GM15510 (cell line): ENCODE data around the gene JMJD8.

Experiments used
- POLR2A ChIP-seq: IDR thresholded peaks from 3 replicates; pipeline ENCODE4 v1.6.1; 2011; ENCODE audit warnings: borderline replicate concordance; ENCODE audit not compliant: insufficient read length; ENCODE audit errors: extremely low read depth

The JMJD8 gene

DNA sequence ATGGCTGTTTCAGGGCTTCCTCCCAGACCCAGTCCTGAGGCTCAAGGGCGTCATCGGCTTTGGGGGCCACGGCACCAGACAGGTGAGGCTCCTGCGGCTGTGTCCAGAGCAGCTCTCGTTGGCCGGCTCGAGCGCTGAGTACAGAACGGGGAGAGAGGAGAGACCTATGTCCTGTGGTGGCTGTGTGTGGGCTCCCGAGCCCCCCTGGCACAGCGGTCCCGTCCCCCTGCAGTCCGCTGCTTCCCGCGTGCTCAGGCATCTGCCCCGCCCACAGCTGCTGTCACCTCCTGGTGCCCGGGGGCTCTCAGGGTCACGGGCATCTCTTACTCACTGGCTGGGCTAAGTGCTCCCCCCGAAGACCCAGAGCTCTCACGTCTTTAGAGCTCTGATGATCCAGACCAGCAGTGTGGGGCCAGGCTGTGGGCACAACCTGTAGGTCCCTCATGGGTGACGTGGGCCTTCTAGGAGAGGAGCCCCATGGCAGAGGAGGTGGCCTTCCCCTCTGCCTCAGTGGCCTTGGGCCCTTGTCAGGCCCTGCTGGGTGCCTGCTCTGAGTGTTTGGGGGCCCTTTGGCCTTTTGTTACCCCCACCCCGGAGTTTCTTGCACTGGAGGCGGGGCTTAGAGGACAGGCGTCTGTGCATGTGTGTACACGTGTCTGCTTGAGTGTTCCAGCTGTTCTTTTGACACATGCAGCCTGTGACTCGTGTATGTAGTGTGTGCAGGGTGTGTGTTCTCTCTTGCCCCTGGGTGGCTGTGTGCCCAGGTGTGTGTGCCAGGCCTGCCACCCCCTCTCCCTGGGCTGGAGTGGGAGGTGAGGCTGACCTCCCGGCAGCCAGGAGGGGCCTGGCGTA lies 31.5 kb downstream of the JMJD8 start:
- no peak for TF ChIP-seq POLR2A

DNA sequence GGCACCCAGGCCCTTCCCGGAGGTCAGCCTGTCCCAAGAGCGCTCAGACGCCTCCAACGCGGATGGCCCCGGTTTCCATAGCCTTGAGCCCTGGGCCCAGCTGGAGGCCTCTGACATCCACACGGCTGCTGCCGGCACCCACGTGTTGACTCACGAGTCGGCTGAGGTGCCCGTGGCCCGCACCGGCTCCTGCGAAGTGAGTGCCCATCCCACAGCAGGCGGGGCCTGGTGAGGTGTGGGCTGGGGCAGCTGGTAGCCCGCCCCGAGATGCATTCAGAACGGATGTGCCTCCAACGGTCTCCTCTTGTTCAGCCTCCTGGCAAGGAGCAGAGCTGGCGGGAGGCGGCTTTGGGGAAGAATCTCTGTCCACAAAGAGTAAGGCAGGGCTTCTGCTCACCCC lies 32.3 kb downstream of the JMJD8 start:
- TF ChIP-seq POLR2A, result no peak

DNA sequence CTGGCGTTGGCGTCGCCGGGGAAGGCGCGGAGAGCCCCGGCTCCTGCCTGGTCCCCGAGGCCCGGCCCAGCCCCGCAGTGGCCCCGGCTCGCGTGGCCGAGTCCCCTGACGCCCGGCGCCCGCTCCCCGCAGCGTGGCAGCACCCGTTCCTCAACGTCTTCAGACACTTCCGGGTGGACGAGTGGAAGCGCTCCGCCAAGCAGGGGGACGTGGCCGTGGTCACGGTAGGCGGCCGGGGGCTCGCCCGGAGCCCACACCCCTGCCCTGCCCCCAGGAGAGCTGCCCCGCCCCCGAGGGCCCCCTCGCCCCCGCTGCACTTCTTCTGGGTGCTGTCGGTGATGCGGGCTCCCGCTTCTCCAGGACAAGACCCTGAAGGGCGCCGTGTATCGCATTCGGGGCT lies 34.5 kb downstream of the JMJD8 start:
- no peak for TF ChIP-seq POLR2A

DNA sequence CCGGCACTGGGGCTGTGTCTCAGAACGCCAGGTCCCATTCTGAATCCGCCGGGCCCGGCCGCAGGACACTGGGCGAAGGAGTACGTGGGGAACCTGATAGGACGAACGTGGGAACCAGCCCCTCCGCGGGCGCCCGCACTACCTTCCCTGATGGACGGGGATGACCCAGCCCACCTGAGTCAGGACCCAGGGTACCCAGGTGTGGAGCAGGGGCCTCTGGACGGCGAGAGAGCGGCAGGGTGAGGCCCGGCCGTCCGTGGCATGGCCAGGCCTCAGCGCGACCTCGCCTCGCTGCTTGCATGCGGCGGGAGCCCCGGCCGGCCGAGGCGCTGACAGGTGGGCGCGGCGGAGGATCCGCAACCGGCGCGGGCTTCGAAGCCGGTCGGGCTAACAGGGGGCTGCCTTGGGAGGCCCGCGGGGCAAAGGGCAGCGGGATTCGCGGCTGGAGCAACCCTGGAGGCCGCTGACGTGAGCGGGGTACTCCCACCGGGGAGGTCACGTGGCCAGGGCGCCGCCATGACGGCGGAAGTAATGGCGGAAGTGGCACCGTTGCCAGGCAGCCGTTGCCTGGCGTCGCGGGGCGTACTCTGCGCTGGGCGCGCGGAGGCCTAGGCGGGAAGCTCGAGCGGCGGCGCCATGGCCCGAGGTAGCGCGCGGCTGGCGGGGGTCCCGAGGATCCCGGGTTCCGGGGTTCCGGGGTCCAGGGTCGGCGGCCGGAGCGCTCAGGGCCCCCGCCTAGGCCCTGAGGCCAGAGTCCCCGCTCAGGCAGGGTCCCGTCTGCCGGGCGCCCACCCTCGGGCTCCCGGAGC lies 35.1 kb downstream of the JMJD8 start, which contains the start of gene WDR90:
WDR90 (plus strand) TSS at position 585 of the 809 bp plus-strand sequence; CDS start at position 637, 52 bp downstream.
- TF ChIP-seq POLR2A, result peak; percentile 63

DNA sequence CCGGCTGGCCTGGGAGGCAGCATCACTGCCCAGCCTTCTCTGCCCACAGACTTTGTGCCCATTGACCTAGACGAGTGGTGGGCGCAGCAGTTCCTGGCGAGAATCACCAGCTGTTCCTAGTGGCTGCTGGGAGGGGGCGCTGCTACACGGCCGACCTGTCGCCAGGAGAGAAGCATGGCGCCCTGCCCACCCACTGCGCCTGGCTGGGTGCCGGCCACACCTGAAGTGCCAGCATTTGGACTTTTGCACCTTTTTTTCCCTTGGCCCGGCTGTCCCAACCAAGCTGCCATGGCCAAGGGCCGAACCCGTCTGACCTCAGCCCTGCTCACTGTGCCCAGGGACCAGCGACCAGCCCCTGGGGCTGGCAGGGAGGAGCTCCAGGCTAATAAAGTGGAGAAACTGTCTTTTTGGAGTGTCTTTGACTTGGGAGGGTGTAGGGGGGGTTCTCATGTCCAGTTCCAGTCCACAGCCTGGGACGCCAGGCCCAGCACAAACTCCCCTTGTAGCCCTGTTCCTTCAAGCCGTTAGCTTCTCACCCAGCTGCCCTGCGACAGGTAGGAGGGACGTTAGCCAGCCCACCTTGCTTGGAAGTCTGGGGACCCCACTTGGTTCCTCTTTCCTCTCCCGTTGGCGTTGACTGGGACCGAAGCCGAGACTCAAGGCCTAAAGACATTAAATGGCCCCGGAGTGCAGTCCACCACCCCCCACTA lies 35.9 kb downstream of the JMJD8 start:
- TF ChIP-seq POLR2A, result peak; percentile 13

DNA sequence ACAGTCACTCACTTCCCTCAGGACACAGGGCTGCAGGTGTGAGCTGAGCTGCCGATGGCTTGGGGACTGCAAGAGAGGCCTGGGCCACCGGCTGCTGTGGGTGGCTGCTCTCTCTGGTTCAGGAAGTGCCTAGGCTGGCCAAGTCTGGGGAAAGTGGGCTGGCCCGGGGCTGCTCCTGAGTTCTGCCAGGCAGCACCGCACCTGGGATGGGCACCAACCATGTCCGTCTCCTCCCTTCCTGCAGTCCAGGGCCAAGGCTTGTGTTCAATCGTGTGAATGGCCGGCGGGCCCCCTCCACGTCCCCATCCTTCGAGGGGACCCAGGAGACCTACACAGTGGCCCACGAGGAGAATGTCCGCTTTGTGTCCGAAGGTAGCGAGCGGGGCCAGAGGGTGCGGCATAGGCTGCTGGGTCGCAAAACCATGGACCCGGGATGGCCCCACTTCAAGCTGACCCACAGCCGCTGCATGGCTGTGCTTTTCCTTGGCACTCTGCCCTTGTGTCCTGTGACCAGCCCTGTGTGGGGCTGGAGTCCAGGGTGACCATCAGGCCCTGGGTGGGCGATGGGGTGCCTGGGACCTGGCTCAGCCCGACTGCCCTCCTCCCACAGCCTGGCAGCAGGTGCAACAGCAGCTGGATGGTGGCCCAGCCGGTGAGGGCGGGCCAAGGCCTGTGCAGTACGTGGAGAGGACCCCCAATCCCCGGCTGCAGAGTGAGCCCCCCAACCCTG lies 36.8 kb downstream of the JMJD8 start:
- peak; percentile 13 for TF ChIP-seq POLR2A

DNA sequence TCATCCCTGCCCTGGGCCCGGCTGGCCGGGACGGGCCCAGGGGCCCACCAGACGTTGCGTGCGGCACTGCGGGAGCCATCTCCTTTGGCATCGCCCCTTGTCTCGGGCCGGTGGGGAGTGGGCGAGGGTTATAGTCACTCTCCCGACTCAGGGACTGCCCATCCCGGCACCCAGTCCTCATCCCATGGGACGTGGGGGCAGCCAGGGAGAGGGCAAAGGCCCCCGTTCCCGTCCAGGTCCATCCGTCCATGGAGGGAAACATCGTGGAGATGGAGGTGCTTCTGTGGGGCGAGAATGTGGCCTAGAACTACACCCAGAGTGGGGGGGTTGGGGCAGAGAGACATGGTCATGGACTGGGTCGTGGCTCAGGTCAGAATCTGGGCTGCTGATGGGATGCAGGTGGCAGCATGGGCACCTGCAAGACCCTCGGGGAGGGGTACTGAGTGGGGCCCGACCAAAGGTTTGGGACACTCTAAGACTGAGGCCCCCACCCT lies 37.4 kb downstream of the JMJD8 start:
- no peak for TF ChIP-seq POLR2A

DNA sequence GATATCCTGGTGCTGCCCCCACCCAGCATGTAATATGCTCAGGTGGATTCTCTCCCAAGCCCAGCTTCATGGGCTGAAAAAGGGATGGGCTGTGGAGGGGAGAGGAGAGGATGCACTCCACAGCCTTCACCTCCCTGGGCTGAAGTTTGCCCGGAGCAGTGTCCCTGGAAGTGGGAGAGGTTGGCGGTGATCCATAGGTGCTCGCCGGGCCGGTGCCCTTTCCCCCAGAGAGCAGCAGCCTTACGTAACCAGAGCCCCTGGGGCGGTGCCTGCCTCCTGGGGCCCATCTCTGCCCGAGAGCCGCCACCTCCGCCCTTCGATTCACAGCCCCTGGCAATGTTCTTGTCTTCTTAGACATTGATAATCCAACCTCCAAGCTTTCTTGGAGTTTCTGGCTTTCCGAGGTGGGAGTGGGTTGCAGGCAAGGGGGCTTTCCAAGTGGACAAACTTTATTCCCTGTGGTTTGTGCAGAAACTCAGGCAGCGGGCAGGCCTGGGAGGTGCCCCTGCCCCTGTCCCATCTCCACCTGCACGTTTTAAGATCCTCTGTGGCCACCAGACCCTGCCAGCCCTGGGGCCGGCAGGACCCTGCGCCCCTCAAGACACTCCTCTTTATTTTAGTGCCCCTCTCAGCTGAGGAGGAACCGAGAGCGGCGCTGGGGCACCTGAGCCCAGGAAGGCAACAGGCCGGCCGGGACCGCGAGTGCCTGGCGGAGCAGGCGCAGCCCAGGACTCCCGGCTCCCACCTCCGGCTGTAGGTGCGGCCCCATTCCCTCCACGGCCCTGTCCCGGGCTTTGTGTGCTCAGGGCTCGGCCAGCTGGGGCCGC lies 38.1 kb downstream of the JMJD8 start:
- no peak for TF ChIP-seq POLR2A

DNA sequence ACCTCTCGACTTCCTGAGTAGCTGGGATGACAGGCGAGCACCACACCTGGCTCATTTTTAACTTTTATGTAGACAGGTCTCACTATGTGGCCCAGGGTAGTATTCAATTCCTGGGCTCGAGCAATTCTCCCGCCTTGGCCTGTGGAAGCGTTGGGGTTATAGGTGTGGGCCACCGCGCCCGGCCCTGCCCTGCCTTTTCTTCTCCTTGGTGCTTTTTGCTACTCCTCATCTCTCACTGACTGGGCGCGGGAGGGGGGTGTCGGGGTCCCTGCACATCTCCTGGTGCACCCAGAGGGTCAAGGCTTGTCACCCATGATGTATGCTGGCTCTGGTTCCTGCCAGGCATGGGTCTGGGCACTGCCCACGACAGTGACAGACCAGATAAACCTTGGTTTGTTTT lies 39.6 kb downstream of the JMJD8 start:
- TF ChIP-seq POLR2A, result no peak

DNA sequence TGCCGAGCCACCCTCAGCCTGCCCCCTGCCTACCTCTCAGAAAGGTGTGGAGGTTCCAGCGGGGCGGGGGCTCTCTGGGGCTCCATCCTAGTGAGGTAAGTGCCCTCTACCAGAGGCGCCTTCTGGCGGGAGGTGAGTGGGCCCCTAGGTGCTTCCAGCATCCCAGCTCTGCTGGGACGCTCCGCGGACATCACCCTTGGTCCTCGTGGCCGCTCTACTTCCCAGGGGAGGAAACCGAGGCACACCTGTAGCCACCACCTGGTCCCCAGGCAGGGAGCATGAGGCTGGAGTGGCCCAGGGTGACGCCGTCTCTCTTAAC lies 41.1 kb downstream of the JMJD8 start:
- TF ChIP-seq POLR2A, result no peak

DNA sequence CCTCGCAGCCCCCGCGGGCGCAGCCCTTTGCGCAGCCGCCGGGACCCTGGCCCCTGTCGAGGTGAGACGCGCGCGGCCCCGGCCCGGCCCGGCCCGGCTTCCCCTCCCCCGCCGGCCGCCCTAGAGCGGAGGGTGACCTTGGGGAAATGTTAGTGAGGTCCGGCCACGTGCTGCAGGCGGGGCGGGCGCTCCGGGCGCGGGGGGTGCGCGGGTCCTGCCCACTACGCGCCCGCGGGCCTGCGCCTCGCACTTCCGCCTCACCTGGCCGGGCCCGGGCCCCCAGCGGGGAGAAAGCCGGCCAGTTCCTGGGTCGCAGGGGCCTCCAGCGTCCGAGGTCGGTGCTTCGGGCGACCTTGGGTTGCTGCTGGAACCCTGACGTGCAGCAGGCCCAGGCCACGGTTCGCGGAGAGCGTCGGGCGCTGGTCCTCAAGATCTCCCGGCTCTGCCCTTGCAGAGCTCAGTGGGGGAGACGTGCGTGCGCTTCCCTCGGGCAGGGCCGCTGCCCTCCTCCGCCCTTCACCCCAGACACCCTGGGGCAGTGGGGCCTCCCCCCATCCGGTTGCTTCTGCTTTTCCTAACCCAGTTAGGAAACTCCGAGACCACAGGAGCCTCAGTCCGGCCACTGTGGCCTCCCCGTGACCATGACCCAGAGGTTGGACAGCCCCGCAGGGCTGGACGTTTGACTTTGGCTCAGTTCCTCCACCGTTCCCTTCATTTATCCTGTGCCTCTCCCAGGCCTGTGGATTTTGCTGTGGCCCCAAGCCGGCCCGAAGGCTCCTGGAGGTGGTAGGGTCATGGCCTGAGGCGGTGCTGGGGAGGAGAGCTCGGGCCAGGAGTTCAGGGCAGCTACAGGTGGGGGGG lies 41.7 kb downstream of the JMJD8 start:
- TF ChIP-seq POLR2A, result peak; percentile 39

DNA sequence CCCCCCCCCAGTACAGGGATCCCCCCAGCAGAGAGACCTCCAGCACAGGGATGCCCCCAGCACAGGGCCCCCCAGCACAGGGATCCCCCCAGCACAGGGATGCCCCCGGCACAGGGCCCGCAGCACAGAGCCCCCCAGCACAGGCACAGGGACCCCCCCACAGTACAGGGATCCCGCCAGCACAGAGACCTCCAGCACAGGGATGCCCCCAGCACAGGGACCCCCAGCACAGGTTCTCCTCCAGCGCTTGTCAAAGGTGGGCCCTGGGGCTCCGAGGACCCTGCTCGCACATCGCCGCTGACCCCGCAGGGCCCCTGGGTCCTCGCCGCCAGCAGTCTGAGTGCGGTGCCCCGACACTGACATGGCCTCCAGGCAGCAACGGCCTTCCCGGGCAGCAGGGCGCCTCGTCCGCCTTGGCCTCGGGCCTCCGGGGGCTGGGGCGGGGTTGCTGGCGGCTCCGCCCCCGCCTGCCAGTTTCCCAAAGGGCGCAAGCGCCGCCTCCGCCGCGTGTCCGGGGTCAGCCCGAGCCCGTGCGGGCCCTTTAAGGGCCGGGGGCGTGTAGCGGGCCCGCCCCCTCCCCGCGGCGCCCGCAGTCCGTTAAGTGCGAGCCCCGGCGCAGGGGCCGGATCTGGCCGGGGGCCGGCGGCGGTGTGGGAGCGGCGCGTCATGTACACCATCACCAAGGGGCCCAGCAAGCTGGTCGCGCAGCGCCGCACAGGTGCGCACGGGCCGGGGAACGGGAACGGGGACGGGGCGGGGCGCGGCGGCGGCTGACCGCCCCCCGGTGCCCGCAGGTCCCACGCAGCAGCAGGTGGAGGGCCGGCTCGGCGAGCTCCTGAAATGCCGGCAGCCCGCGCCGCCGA lies 42.6 kb downstream of the JMJD8 start, which contains the start of gene MCRIP2:
MCRIP2 (plus strand) TSS at position 503 of the 863 bp plus-strand sequence; CDS start at position 667, 164 bp downstream.
- peak; percentile 78 for TF ChIP-seq POLR2A
